IMR-90 (cell line): ENCODE measurements around the gene SKAP1. TPM values are rescaled to one million over a fixed set of nuclear protein-coding genes. Genes with fewer than 3 reads are reported as not detected.

Source experiments
- ATAC-seq: fragments of 200-7000 bp; cut with Tn5 transposase; 2 replicates; pipeline ENCODE4 v1.9.1; 2020; ENCODE audit warnings: low read depth, mild to moderate bottlenecking, moderate library complexity
- BruUV-seq: library from RNA; stranded (reverse); fragments of 400-500 nt; replicated peaks from 2 replicates; lab custom pipeline; 2021; lab: Mats Ljungman, UMichigan
- CTCF ChIA-PET: fragments of 300-600 bp; formaldehyde crosslinking; extraction: SDS; loops from one replicate; lab custom pipeline; 2021; ENCODE audit warnings: antibody characterized with exemption; lab: Yijun Ruan, JAX
- POLR2A ChIA-PET: fragments of 300-600 bp; sonication (Branson Sonifier 250); formaldehyde crosslinking; loops from one replicate; lab custom pipeline; 2022; ENCODE audit warnings: antibody characterized with exemption; ENCODE audit not compliant: unreplicated experiment; lab: Charles Lee
- DNase-seq: peaks from one replicate; pipeline ENCODE4 v3.0.0; 2013
- H2AFZ ChIP-seq: replicated peaks from 2 replicates; pipeline ENCODE3; 2013; ENCODE audit warnings: low read length, mild to moderate bottlenecking; ENCODE audit not compliant: poor library complexity
- H2AK5ac ChIP-seq: 2 replicates; pipeline ENCODE4 v1.6.1; 2013; ENCODE audit warnings: low read depth, low read length, inconsistent platforms
- H2AK9ac ChIP-seq: replicated peaks from 2 replicates; pipeline ENCODE3; 2013; ENCODE audit warnings: mild to moderate bottlenecking, low read depth, low read length, moderate library complexity; ENCODE audit not compliant: poor library complexity
- H2BK120ac ChIP-seq: 2 replicates; pipeline ENCODE4 v1.6.1; 2013; ENCODE audit warnings: low read depth, low read length, inconsistent platforms
- H2BK15ac ChIP-seq: 3 replicates; pipeline ENCODE4 v1.6.1; 2013; ENCODE audit warnings: low read depth, low read length, inconsistent platforms
- H2BK20ac ChIP-seq: 2 replicates; pipeline ENCODE4 v1.6.1; 2013; ENCODE audit warnings: low read depth, mild to moderate bottlenecking, inconsistent platforms, low read length, moderate library complexity
- H2BK5ac ChIP-seq: 2 replicates; pipeline ENCODE4 v1.6.1; 2013; ENCODE audit warnings: mild to moderate bottlenecking, low read depth, low read length, inconsistent platforms; ENCODE audit not compliant: poor library complexity, severe bottlenecking
- H3K14ac ChIP-seq: replicated peaks from 2 replicates; pipeline ENCODE4 v1.6.1; 2013; ENCODE audit warnings: low read depth, low read length, inconsistent platforms
- H3K18ac ChIP-seq: 2 replicates; pipeline ENCODE4 v1.6.1; 2013; ENCODE audit warnings: low read depth, low read length, control low read depth
- H3K23ac ChIP-seq: 2 replicates; pipeline ENCODE4 v1.6.1; 2013; ENCODE audit warnings: low read depth, low read length, inconsistent platforms
- H3K27ac ChIP-seq: 2 replicates; pipeline ENCODE4 v1.5.1; 2013; ENCODE audit warnings: mild to moderate bottlenecking, control low read depth, low read length; ENCODE audit not compliant: insufficient read depth
- H3K27me3 ChIP-seq: 2 replicates; pipeline ENCODE4 v1.6.1; 2013; ENCODE audit warnings: low read length; ENCODE audit not compliant: control insufficient read depth, insufficient read depth
- H3K36me3 ChIP-seq: 2 replicates; pipeline ENCODE4 v1.6.1; 2013; ENCODE audit warnings: low read length, mixed read lengths; ENCODE audit not compliant: control insufficient read depth, insufficient read depth
- H3K4ac ChIP-seq: 2 replicates; pipeline ENCODE4 v1.6.1; 2013; ENCODE audit warnings: low read depth, low read length, inconsistent platforms
- H3K4me1 ChIP-seq: 2 replicates; pipeline ENCODE4 v1.6.1; 2013; ENCODE audit warnings: low read length, mixed read lengths; ENCODE audit not compliant: control insufficient read depth, insufficient read depth
- H3K4me2 ChIP-seq: 2 replicates; pipeline ENCODE4 v1.6.1; 2013; ENCODE audit warnings: low read depth, mild to moderate bottlenecking, control low read depth, low read length, moderate library complexity
- H3K4me3 ChIP-seq: 2 replicates; pipeline ENCODE4 v1.5.1; 2013; ENCODE audit warnings: low read depth, mild to moderate bottlenecking, control low read depth, low read length, moderate library complexity; ENCODE audit not compliant: insufficient read depth
- H3K56ac ChIP-seq: 2 replicates; pipeline ENCODE4 v1.6.1; 2013; ENCODE audit warnings: low read length, inconsistent platforms; ENCODE audit not compliant: insufficient read depth; ENCODE audit errors: extremely low read depth
- H3K79me1 ChIP-seq, 2 experiments: 2 replicates each; pipeline ENCODE4 v1.6.1; 2013; ENCODE audit warnings: low read length in 2 of 2, inconsistent platforms in 1 of 2, low read depth in 1 of 2
- H3K9ac ChIP-seq: 2 replicates; pipeline ENCODE4 v1.6.1; 2013; ENCODE audit warnings: low read depth, low read length, control low read depth
- H3K9me1 ChIP-seq: 2 replicates; pipeline ENCODE4 v1.6.1; 2013; ENCODE audit warnings: low read length, inconsistent platforms; ENCODE audit not compliant: insufficient read depth
- H3K9me3 ChIP-seq: 2 replicates; pipeline ENCODE4 v1.6.1; 2013; ENCODE audit warnings: low read length; ENCODE audit not compliant: control insufficient read depth, insufficient read depth
- H4K20me1 ChIP-seq: 2 replicates; pipeline ENCODE4 v1.6.1; 2013; ENCODE audit warnings: low read length, inconsistent platforms; ENCODE audit not compliant: insufficient read depth
- H4K5ac ChIP-seq: 2 replicates; pipeline ENCODE4 v1.6.1; 2013; ENCODE audit warnings: mild to moderate bottlenecking, low read depth, low read length, control low read depth
- H4K8ac ChIP-seq, 2 experiments: 2 replicates each; pipeline ENCODE4 v1.6.1; 2013; ENCODE audit warnings: low read depth in 2 of 2, low read length in 2 of 2, control low read depth in 1 of 2, inconsistent platforms in 1 of 2
- H4K91ac ChIP-seq: 2 replicates; pipeline ENCODE4 v1.6.1; 2013; ENCODE audit warnings: low read depth, low read length, inconsistent platforms; ENCODE audit not compliant: insufficient read depth
- BHLHE40 ChIP-seq: fragments of 150-350 bp; IDR thresholded peaks from 2 replicates; pipeline ENCODE4 v1.6.1; 2016; ENCODE audit warnings: mild to moderate bottlenecking, low read depth, low read length
- CTCF ChIP-seq: conservative IDR thresholded peaks from 2 replicates; pipeline ENCODE4 v1.5.1; 2012; ENCODE audit warnings: mild to moderate bottlenecking, low read depth, low read length, improper control_type of control experiment
- MAFK ChIP-seq: IDR thresholded peaks from 2 replicates; pipeline ENCODE4 v1.6.1; 2012; ENCODE audit warnings: low read depth, low read length, improper control_type of control experiment
- RAD21 ChIP-seq: IDR thresholded peaks from 2 replicates; pipeline ENCODE4 v1.6.1; 2012; ENCODE audit warnings: low read length, improper control_type of control experiment
- RFX5 ChIP-seq: IDR thresholded peaks from 2 replicates; pipeline ENCODE4 v1.8.0; 2012; ENCODE audit warnings: low read depth, mild to moderate bottlenecking, low read length, moderate library complexity
- SMC3 ChIP-seq: fragments of 150-350 bp; IDR thresholded peaks from 2 replicates; pipeline ENCODE4 v1.6.1; 2016; ENCODE audit warnings: low read depth, mild to moderate bottlenecking, antibody characterized with exemption, low read length, moderate library complexity
- dilution Hi-C: fragments of 300-500 bp; cut with HindIII; formaldehyde crosslinking; loops from one replicate; pipeline ENCODE4 v1.14.3; 2018; ENCODE audit warnings: low sequenced_read_pairs; ENCODE audit not compliant: unreplicated experiment
- in situ Hi-C: fragments of 300-500 bp; cut with MboI; formaldehyde crosslinking; loops from 3 replicates; pipeline ENCODE4 v1.14.3; 2019; ENCODE audit warnings: low sequenced_read_pairs, inconsistent platforms, mixed read lengths
- intact Hi-C: fragments of 100-400 bp; cut with micrococcal nuclease; formaldehyde crosslinking; loops from 2 replicates; pipeline ENCODE4 v1.10.0; 2022
- polyA plus RNA-seq, 3 experiments: library from polyadenylated mRNA; depleted of rRNA; stranded (reverse); fragments of >200 nt; gene quantifications; 2 replicates each; pipeline ENCODE4 v1.2.3, GENCODE V29; 2012; ENCODE audit warnings: low replicate concordance in 1 of 3
- total RNA-seq: library from RNA; depleted of rRNA; stranded (reverse); fragments of >200 nt; gene quantifications from 2 replicates; pipeline ENCODE4 v1.2.3, GENCODE V29; 2012

Gene SKAP1
- total and polyA plus RNA-seq, 2 of the 4 experiments (the other 2 are of a cell fraction), result not detected

GRCh38 chr17:48322060-48322459 is 108.0 kb downstream of the SKAP1 start:
- no peak overlapping the region for H2AFZ ChIP-seq
- TF ChIP-seq BHLHE40, result no peak
- TF ChIP-seq RAD21, result peak; percentile 36
- TF ChIP-seq MAFK, result no peak
- TF ChIP-seq CTCF, result peak; percentile 28
- TF ChIP-seq SMC3, result 0 out of 2 replicates have a peak, but pooled peaks have one; percentile 4
- no peak for TF ChIP-seq RFX5
- no peak overlapping the region for H3K14ac ChIP-seq
- H3K23ac ChIP-seq, result no peak overlapping the region
- no peak overlapping the region for H2BK5ac ChIP-seq
- H2BK15ac ChIP-seq, result no peak overlapping the region
- in situ Hi-C loops, result no loop called here
- no peaks in the 10 kb centered on the region; the same call in 1 of the 2 replicates for H4K20me1 ChIP-seq
- ChIA-PET POLR2A (no interaction called here), CTCF (no interaction called here)
- ATAC-seq (no peak), DNase-seq (peak; percentile 29)
- intact Hi-C loops, result no loop called here
- no peak overlapping the region for H3K27ac ChIP-seq
- no peak overlapping the region for H4K5ac ChIP-seq
- H3K56ac ChIP-seq, result no peak overlapping the region
- no peak overlapping the region for H2BK20ac ChIP-seq
- H3K18ac ChIP-seq, result no peak overlapping the region
- dilution Hi-C loops, result no loop called here
- H2AK5ac ChIP-seq, result no peak overlapping the region
- no peak overlapping the region for H3K4ac ChIP-seq
- no peak overlapping the region for H3K4me3 ChIP-seq
- peaks cover 39% of the 10 kb centered on the region for H3K27me3 ChIP-seq
- H3K9me1 ChIP-seq, result no peaks in the 10 kb centered on the region; the same call in 1 of the 2 replicates
- no peaks in the 10 kb centered on the region for H3K36me3 ChIP-seq
- H3K79me1 ChIP-seq, result no peaks in the 10 kb centered on the region
- H4K91ac ChIP-seq, result no peak overlapping the region
- H3K9me3 ChIP-seq, result no peaks in the 10 kb centered on the region
- H2AK9ac ChIP-seq, result no peak overlapping the region
- no peak overlapping the region for H3K9ac ChIP-seq
- H4K8ac ChIP-seq, result no peak overlapping the region
- no peak overlapping the region for H2BK120ac ChIP-seq
- no peak overlapping the region for H3K4me2 ChIP-seq
- BruUV-seq, result no TSS peak
- H3K4me1 ChIP-seq, result no peaks in the 10 kb centered on the region
